Endometrium (tissue), 2 donors: ENCODE results near the gene CLCN1.

Experiments used
- FAIRE-seq: peaks from 2 replicates; lab custom pipeline; 2012; peaks lifted over from hg19 to GRCh38; lab: Jason Lieb, UNC
- donor health status: control.
- donor health status: control.

CLCN1 gene

DNA sequence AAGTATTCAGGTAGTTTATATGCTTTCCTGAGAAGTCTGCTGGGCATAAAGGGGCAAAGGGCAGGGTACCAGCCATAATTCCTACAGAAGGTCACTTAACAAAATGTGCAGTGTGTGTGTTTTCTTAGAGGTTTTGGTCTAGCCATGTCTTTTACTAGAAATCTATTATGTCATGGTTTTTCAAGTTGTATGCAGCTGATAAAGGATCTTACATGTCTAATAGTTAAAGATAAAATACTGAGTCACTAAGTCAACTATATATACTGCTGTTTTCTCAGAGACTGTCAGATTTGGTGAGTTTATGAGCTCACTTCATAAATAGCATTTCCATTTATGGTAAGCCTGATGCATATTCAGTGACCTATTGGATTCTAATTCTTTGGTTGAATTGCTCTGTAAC, 20.0 kb upstream of the CLCN1 start:
- no peak for FAIRE-seq

DNA sequence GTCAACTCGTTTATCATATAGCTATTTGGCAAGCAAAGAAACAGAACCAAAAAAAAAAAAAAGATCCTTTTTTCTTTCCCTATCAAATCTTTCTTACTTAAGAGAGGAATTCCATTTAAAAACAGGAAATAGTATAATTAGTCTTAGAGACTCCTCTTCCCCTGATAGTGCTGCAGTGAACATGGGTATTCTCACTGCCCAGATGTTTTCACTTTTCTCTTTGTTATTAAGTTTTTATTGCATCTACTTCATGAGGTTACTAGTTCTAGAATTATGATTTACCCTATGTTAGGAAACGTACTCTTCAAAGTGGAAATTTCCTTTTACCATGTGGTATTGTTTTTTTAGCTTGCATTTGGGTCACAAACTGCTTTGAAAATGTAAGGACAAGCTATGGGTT, 19.2 kb upstream of the CLCN1 start:
- peak; percentile 58 for FAIRE-seq

DNA sequence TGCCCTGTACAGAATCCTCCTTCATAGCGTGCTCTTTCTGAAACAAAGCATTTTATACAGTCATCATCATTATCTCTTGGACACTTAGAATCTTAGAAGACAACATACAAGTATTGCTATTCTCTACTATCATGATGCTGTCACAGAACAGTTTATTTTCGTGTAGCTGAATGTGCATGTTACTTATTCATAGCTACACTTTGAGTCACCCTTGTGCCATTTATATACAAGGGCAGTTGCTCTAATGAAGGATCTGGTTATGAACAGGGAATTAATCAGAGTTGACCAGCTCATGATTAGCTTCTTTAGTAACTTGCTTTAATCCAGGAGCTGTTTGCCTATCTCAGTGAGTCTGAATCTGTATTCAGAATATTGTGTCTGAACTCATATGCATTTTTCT, 16.6 kb upstream of the CLCN1 start:
- FAIRE-seq = no peak

DNA sequence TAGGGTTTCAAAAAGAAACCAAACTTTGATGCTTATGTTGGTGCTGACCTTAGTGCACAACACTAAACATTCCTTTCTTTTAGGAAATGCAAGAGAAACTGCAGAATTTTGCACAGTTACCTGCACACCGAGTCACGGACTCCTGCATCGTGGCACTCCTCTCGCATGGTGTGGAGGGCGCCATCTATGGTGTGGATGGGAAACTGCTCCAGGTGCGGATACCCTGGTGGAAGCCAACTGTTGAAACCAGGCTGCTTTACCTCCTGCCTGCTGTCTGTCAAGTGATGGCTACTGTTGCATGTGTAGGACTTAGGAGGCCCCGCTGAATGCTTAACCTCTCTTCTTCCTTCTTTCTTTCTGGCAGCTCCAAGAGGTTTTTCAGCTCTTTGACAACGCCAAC, 16.1 kb upstream of the CLCN1 start:
- no peak for FAIRE-seq

DNA sequence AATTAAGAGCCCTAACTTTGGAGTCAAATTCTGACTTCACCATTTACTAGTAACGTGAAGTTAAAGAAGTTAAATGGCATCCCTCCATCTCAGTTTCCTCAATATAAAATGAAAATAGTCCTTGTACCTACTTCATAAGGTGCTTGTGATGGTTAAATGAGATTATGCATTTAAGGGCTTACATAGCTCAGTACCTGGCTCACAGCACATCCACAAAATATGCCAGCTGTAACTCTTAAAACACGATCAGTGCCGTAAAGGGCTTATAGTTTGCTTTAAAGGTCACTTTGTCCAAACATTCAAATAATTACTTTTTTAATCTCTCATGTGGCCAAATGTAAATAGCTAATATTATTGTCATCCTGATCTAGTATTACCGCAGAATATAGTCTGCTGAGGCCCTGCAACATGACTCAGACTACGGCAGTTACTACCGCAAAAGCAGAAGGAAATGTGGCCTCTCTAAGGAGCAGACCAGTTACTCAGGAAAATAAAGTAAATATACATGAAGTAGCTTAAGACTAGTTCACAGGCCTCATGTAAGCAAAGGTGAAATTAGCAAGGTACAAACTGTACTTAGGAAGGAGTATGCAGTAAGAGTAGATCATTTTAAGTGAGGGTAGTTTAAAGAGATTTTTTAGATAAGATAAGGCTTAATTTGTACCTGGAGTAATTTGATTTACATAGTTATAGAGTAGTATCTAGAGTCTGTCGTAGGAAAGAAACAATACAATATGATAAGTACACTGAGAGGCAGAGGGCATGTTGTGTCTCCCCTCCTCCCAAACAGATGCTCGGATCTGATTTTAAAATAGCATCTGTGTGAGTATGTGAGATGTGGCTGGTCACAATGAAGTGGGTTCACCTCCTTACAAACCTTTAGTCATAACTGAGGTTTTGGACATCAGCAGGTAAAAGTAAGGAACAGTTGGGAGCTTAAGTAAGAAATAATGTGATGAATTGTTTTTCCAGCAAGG, 14.7 kb upstream of the CLCN1 start:
- no peak for FAIRE-seq

DNA sequence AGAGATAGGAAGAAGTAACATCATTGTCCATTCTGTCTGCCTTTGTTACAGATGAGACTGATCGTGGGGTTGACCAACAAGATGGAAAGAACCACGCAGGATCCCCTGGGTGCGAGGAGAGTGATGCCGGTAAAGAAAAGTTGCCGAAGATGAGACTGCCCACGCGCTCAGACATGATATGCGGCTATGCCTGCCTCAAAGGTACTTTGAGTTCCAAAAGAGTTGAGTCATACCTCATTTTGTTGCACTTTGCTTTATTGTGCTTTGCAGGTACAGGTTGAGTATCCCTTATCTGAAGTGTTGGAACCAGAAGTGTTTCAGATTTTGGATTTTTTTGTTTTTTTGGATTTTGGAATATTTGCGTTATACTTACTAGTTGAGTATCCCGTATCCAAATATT, 12.2 kb upstream of the CLCN1 start:
- no peak for FAIRE-seq

DNA sequence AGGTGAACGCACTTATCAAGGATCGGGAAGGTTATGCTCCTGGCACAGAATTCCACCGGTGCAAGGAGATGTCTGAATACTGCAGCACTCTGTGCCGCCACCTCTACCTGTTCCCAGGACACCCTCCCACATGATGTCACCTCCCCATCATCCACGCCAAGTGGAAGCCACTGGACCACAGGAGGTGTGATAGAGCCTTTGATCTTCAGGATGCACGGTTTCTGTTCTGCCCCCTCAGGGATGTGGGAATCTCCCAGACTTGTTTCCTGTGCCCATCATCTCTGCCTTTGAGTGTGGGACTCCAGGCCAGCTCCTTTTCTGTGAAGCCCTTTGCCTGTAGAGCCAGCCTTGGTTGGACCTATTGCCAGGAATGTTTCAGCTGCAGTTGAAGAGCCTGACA, 11.0 kb upstream of the CLCN1 start:
- FAIRE-seq = no peak

DNA sequence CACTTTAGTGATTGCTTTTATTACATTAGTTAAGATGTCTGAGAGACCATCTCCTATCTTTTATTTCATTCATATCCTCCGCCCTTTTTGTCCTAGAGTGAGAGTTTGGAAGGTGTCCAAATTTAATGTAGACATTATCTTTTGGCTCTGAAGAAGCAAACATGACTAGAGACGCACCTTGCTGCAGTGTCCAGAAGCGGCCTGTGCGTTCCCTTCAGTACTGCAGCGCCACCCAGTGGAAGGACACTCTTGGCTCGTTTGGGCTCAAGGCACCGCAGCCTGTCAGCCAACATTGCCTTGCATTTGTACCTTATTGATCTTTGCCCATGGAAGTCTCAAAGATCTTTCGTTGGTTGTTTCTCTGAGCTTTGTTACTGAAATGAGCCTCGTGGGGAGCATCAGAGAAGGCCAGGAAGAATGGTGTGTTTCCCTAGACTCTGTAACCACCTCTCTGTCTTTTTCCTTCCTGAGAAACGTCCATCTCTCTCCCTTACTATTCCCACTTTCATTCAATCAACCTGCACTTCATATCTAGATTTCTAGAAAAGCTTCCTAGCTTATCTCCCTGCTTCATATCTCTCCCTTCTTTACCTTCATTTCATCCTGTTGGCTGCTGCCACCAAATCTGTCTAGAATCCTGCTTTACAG, 10.4 kb upstream of the CLCN1 start:
- FAIRE-seq = no peak

DNA sequence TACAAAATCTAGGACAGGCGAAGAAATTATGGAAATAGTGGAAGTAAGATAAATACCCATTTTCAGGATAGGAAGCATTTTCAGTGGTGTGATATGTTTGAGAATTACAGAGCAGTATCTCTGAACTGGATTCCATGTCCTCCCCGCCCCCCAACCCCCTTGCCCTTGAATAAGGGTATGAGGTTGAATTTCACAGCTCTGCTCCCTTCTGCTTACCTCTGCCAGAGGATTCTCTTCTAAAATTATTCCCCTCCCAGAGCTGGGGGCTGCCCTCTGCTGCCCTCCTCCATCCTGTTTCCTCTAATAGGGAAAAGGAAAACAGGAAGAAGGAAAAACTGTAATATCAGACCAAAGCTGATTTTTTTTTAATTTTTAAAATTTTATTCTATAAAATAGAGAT, 7.3 kb upstream of the CLCN1 start:
- FAIRE-seq = no peak

DNA sequence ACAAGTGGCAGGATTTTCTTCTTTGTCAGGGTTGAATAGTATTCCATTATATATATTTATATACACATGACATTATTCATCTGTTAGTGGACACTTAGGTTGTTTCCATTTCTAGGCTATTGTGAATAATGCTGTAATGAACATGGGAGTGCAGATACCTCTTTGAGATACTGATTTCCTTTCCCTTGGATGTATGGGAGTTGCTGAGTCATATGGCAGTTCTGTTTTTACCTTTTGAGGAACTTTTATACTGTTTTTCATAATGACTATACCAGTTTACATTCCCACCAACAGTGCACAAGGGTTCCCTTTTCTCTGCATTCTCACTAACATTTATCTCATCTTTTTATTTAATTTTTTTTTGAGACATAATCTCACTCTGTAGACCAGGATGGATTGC, 1.8 kb upstream of the CLCN1 start:
- FAIRE-seq = no peak

- no peak for FAIRE-seq
Measured at GRCh38 chr7:143316492-143316891, 581 bp downstream of the CLCN1 start.

DNA sequence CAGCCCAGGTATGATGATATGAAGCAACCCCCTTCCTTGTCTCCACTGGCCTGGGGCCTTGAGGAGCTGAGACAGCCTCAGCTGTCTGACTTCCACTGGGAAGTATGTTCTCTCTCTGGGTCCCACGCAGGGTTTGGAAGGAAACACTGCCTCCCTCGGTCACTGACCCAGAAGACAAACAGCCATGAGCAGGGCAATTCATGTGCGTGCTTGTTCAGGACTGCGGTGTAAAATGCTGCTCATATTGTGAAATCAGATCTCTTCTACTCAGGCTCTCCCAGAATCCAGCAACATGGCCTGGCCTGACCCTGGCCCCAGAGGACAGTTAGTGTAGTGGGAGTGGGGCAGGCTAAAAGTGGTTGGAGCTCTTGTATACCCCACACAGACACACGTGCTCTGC, 2.8 kb downstream of the CLCN1 start:
- FAIRE-seq = no peak

DNA sequence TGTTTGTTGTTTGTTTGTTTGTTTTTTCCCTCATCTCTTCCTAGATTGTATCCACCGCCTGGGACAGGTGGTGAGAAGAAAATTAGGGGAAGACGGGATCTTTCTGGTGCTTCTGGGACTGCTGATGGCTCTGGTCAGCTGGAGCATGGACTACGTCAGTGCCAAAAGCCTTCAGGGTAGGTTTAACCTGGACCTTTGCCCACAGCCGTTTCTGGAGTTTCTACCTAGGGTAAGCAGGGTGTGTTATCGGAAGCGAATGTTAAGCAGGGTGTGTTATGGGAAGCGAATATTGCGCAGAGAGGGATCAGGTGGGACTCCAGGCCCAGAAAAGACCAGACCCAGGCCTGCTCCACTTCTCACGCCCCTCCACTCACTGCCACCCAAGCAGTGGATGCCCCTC, 4.7 kb downstream of the CLCN1 start:
- no peak for FAIRE-seq

DNA sequence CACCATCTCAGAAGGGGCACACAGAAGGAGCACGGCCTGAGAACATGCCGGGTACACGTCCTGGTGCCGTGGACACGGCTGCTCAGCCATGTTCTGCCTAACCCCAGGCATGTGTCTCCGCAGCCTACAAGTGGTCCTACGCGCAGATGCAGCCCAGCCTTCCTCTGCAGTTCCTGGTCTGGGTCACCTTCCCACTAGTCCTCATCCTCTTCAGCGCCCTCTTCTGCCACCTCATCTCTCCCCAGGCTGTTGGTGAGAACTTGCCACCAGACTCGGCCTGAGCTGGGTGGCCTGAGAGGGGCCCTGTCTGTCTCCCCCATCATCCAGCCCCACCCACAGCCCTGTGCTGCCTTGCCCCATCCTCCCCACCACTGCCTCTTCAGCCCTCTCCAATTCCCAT, 5.3 kb downstream of the CLCN1 start:
- no peak for FAIRE-seq

DNA sequence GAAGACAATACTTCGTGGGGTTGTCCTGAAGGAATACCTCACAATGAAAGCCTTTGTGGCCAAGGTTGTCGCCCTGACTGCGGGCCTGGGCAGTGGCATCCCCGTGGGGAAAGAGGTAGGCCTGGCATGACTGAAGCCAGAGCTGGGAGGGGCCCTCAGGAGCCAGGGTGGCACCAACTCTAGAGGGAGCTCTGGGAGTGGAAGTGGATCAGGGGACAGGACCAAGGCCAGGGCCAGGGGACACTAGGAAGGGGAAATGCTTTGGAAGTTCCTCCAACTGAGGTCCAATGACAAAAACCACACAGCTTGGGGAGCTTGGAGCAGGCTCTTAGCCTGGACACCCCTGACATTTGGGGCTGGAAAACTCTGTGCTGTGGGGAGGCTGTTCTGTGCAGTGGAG, 5.8 kb downstream of the CLCN1 start:
- FAIRE-seq = no peak

- no peak for FAIRE-seq
Measured at GRCh38 chr7:143322760-143323633, 7.1 kb downstream of the CLCN1 start.

GRCh38 chr7:143323653-143324052, 7.7 kb downstream of the CLCN1 start:
- FAIRE-seq = no peak

- no peak for FAIRE-seq
Measured at GRCh38 chr7:143325240-143325639, 9.3 kb downstream of the CLCN1 start.

GRCh38 chr7:143327903-143328302, 12.0 kb downstream of the CLCN1 start:
- FAIRE-seq = no peak

GRCh38 chr7:143329471-143330170, 13.7 kb downstream of the CLCN1 start:
- FAIRE-seq = no peak

DNA sequence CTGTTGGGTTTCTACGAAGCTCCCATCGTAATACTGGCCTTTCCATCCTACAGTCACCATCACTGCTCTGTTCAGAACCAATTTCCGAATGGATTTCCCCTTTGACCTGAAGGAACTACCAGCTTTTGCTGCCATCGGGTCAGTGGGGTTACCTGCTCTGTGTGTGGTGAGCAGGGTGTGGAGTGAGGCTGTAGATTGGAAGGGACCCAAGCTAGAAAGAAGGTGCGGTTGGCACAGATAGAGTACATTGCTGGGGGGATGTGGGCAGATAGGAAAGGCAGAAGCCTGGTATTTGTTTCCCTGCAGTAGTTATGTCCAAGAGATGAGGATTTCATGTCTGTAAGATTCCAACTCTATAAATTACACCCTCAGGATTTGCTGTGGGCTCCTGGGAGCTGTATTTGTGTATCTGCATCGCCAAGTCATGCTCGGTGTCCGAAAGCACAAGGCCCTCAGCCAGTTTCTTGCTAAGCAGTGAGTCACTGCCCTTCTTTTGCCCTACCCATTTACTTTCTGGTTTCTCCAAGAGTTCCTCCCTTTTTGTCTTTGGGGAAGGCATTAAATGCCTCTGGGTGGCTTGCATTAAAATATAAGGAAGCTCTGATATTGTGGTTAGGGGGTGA, 15.4 kb downstream of the CLCN1 start:
- FAIRE-seq = no peak

- FAIRE-seq = no peak
Measured at GRCh38 chr7:143334244-143334643, 18.3 kb downstream of the CLCN1 start.
